ENCODE data around the gene CAPN11. TPM values are rescaled to one million over a fixed set of nuclear protein-coding genes. Genes with fewer than 3 reads are reported as not detected.
A peak's percentile ranks its signal among the peaks of the same experiment; 100 is the strongest.

Gene CAPN11
- total and polyA plus RNA-seq, 9 of the 15 experiments (the other 6 are each of a cell fraction or from before 2014, with no cell fraction given): 0.03 to 0.61 (median 0.17) TPM; not detected in 1

DNA sequence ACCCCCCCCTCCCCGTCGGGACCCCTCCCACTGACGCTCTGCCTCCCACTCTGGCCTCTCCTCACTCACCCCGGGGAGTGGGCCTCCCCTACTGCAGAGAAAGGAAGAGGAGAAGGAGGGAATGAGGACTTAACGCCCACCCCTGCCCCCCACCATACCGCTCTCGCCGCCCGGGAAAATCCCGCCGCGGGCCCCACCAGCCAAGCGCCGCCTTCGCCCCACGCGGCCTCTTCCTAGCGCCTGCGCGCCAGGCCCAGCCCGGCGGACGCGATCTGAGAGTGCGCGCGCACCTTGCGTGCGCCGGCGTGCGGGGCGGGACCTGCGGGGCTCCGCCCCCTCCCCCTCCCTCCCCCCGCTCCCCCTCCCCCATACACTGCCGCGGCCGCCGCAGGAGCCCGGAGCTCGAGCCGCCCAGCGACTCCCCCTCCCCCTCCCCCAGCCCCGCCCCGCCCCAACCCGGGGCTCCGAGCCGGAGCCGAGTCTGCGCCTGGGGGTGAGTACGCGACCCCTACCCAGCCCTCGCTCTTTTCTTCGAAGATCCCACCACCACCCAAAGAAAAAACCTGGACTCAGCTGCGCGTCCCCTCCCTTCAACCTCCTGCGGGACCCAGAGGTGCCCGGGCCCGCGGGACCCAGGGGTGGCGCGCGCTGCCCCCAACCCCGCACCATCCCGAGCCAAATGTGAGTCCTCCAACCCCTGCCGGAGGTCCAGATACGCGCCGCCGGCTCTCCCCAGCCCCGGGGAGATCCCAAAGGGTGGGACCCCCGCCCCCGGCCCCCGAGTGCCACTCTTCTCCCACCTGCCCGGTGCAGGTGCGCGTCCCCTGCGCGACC, 31.2 kb upstream of the CAPN11 start, which contains the start of the genes MRPL14 and TMEM63B (continued):
- TF ChIP-seq SNIP1 (IDR thresholded peaks at IDR 0.05; ENCODE audit: low read depth): peak; percentile 69; the same call in 1 of the 2 replicates
- TF ChIP-seq RAD51 (IDR thresholded peaks at IDR 0.05; ENCODE audit: borderline replicate concordance, low read depth): no peak
- peak; percentile 93 for TF ChIP-seq MYC (IDR thresholded peaks at IDR 0.05; ENCODE audit: low read depth, low read length)
- no peak for TF ChIP-seq MYC (CRISPR knock-in tag; IDR thresholded peaks at IDR 0.05; ENCODE audit: borderline replicate concordance, low read depth)
- TF ChIP-seq NFRKB (IDR thresholded peaks at IDR 0.05; ENCODE audit: low read depth): peak; percentile 17; the same call in 1 of the 2 replicates
- no peak for TF ChIP-seq ARID3B (CRISPR knock-in tag; IDR thresholded peaks at IDR 0.05; ENCODE audit: borderline replicate concordance)
- TF ChIP-seq CCNT2 (IDR thresholded peaks at IDR 0.05; ENCODE audit: borderline replicate concordance, extremely low read depth, insufficient read length, low read depth, low read length): peak; percentile 68
- peak; percentile 57; the same call in 1 of the 2 replicates for TF ChIP-seq TFAP4 (CRISPR knock-in tag; IDR thresholded peaks at IDR 0.05; ENCODE audit: borderline replicate concordance)
- TF ChIP-seq POLR2A (conservative IDR thresholded peaks at IDR 0.05): peak; percentile 89
- TF ChIP-seq EP400 (IDR thresholded peaks at IDR 0.05): peak; percentile 77
- peak; percentile 31 for TF ChIP-seq POU5F1 (IDR thresholded peaks at IDR 0.05; ENCODE audit: borderline replicate concordance, low read depth, low read length, partially characterized antibody)
- no peak for TF ChIP-seq KLF1 (tag; IDR thresholded peaks at IDR 0.05)
- TF ChIP-seq, protein P1, sequence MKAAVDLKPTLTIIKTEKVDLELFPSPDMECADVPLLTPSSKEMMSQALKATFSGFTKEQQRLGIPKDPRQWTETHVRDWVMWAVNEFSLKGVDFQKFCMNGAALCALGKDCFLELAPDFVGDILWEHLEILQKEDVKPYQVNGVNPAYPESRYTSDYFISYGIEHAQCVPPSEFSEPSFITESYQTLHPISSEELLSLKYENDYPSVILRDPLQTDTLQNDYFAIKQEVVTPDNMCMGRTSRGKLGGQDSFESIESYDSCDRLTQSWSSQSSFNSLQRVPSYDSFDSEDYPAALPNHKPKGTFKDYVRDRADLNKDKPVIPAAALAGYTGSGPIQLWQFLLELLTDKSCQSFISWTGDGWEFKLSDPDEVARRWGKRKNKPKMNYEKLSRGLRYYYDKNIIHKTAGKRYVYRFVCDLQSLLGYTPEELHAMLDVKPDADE (conservative IDR thresholded peaks at IDR 0.05; ENCODE audit: control insufficient read depth, low read depth, low read length): peak; percentile 78; the same call in 1 of the 2 replicates
- TF ChIP-seq RBM15 (IDR thresholded peaks at IDR 0.05; ENCODE audit: insufficient read depth, low read length): 0 out of 2 replicates have a peak, but pooled peaks have one; percentile 7
- no peak for TF ChIP-seq FOS (IDR thresholded peaks at IDR 0.05; ENCODE audit: extremely low read depth, insufficient read length)
- TF ChIP-seq NFIC (IDR thresholded peaks at IDR 0.05): peak; percentile 50; the same call in 1 of the 2 replicates
- TF ChIP-seq TAF1 (IDR thresholded peaks at IDR 0.05; ENCODE audit: control insufficient read depth, extremely low read depth, insufficient read depth, low read length, severe bottlenecking): peak; percentile 76
- peak; percentile 25; the same call in 1 of the 2 replicates for TF ChIP-seq CREM (IDR thresholded peaks at IDR 0.05; ENCODE audit: low read depth)
- no peak for TF ChIP-seq TEAD4 (IDR thresholded peaks at IDR 0.05; ENCODE audit: low read length)
- TF ChIP-seq TEAD4 (CRISPR knock-in tag; IDR thresholded peaks at IDR 0.05; ENCODE audit: borderline replicate concordance): peak; percentile 49; the same call in 1 of the 2 replicates
- TF ChIP-seq ZNF431 (CRISPR knock-in tag; IDR thresholded peaks at IDR 0.05): 0 out of 2 replicates have a peak, but pooled peaks have one; percentile 4
- no peak for TF ChIP-seq RFX5 (IDR thresholded peaks at IDR 0.05; ENCODE audit: low read depth, low read length)
- peak; percentile 74; the same call in 1 of the 2 replicates for TF ChIP-seq FOXP1 (CRISPR knock-in tag; IDR thresholded peaks at IDR 0.05)

Measured in K562 (cell line).